K562 (cell line): ENCODE data around the gene PIK3R6. TPM values are rescaled to one million over a fixed set of nuclear protein-coding genes. Genes with fewer than 3 reads are reported as not detected.

Source experiments
- ATAC-seq: fragments of 200-7000 bp; cut with Tn5 transposase; 3 replicates; pipeline ENCODE4 v1.9.1; 2020; ENCODE audit warnings: moderate library complexity
- BruUV-seq: library from RNA; stranded (reverse); fragments of 400-500 nt; replicated peaks from 2 replicates; lab custom pipeline; 2021; lab: Mats Ljungman, UMichigan
- CTCF ChIA-PET: fragments of 300-600 bp; formaldehyde crosslinking; extraction: SDS; loops from one replicate; lab custom pipeline; 2021; ENCODE audit warnings: low intra/inter-chr PET ratio; lab: Yijun Ruan, JAX
- POLR2A ChIA-PET: fragments of 300-600, 350-650 bp; sonication (Branson Sonifier 250); formaldehyde crosslinking; extraction: SDS; loops from one replicate; lab custom pipeline; 2021; ENCODE audit warnings: antibody characterized with exemption, inconsistent platforms; lab: Yijun Ruan, JAX
- DNase-seq, 4 experiments: peaks; one replicate each; pipeline versions ENCODE4 v3.0.0 to v3.0.0-alpha.2; 2011 to 2018; ENCODE audit warnings: low spot score in 3 of 4, mixed read lengths in 3 of 4; ENCODE audit errors: extremely low read depth in 1 of 4
- FAIRE-seq: peaks from 2 replicates; lab custom pipeline; 2011; peaks lifted over from hg19 to GRCh38; lab: Jason Lieb, UNC
- H2AFZ ChIP-seq: 2 replicates; pipeline ENCODE4 v1.6.0; 2011; ENCODE audit warnings: low read depth, low read length, control low read depth, inconsistent platforms
- H3K27ac ChIP-seq: fragments of 200-600 bp; 3 replicates; pipeline ENCODE4 v1.8.0; 2011; ENCODE audit warnings: low read depth, mild to moderate bottlenecking, control low read depth, inconsistent platforms, low read length, moderate library complexity, mixed read lengths; ENCODE audit errors: extremely low read depth
- H3K27me3 ChIP-seq, 2 experiments: fragments of 300-600 bp in 1 of 2; 2 replicates in 1 of 2; 3 replicates in 1 of 2; pipeline versions ENCODE4 v1.6.0 to v1.8.0; 2011; ENCODE audit warnings: inconsistent platforms in 2 of 2, low read length in 2 of 2, mild to moderate bottlenecking in 1 of 2, mixed read lengths in 1 of 2, moderate library complexity in 1 of 2; ENCODE audit not compliant: control insufficient read depth in 2 of 2, insufficient read depth in 2 of 2
- H3K36me3 ChIP-seq: fragments of 300-600 bp; 3 replicates; pipeline ENCODE4 v1.8.0; 2011; ENCODE audit warnings: mild to moderate bottlenecking, low read length, inconsistent platforms; ENCODE audit not compliant: control insufficient read depth, insufficient read depth
- H3K4me1 ChIP-seq, 2 experiments: fragments of 200-600 bp in 1 of 2; replicated peaks in 1 of 2; 2 replicates in 1 of 2; 3 replicates in 1 of 2; pipeline versions ENCODE4 v1.5.1 to v1.8.0; 2011; ENCODE audit warnings: inconsistent platforms in 2 of 2, low read length in 2 of 2, mild to moderate bottlenecking in 1 of 2, mixed read lengths in 1 of 2, moderate library complexity in 1 of 2; ENCODE audit not compliant: control insufficient read depth in 2 of 2, insufficient read depth in 2 of 2
- H3K4me2 ChIP-seq: 2 replicates; pipeline ENCODE4 v1.6.1; 2011; ENCODE audit warnings: low read length, control low read depth, inconsistent platforms, mixed read lengths; ENCODE audit not compliant: insufficient read depth
- H3K4me3 ChIP-seq: fragments of 200-600 bp; sonication (generic), shearing (Covaris generic); 2 replicates; pipeline ENCODE4 v1.5.1; 2016; ENCODE audit warnings: control low read depth, inconsistent platforms
- H3K79me2 ChIP-seq: fragments of 200-600 bp; 3 replicates; pipeline ENCODE4 v1.8.0; 2011; ENCODE audit warnings: low read length, inconsistent platforms; ENCODE audit not compliant: control insufficient read depth, insufficient read depth
- H3K9ac ChIP-seq, 2 experiments: 2 replicates each; pipeline versions ENCODE4 v1.6.0 to v1.6.1; 2011; ENCODE audit warnings: low read depth in 2 of 2, low read length in 2 of 2, control low read depth in 1 of 2, inconsistent platforms in 1 of 2, mild to moderate bottlenecking in 1 of 2, mixed read lengths in 1 of 2; ENCODE audit not compliant: insufficient read depth in 1 of 2
- H3K9me1 ChIP-seq: one replicate; pipeline ENCODE4 v1.6.0; 2011; ENCODE audit warnings: inconsistent platforms, mild to moderate bottlenecking, low read length, moderate library complexity; ENCODE audit not compliant: control insufficient read depth, insufficient read depth
- H3K9me3 ChIP-seq: replicated peaks from 2 replicates; pipeline ENCODE4 v1.5.1; 2011; ENCODE audit warnings: low read depth, low read length, inconsistent platforms; ENCODE audit not compliant: control insufficient read depth, insufficient read depth
- H4K20me1 ChIP-seq: replicated peaks from 2 replicates; pipeline ENCODE4 v1.6.1; 2011; ENCODE audit warnings: low read length, inconsistent platforms, mixed read lengths; ENCODE audit not compliant: control insufficient read depth, insufficient read depth
- DMBX1 ChIP-seq: fragments of 250-450 bp; sonication (Bioruptor Pico); IDR thresholded peaks from 2 replicates; pipeline ENCODE4 v1.8.0; 2022; ENCODE audit warnings: inconsistent platforms, mild to moderate bottlenecking, moderate library complexity, borderline replicate concordance
- RBBP5 ChIP-seq: fragments of 200-600 bp; sonication (generic); IDR thresholded peaks from 2 replicates; pipeline ENCODE4 v1.6.1; 2012; ENCODE audit warnings: borderline replicate concordance, mild to moderate bottlenecking, low read length, control low read depth, inconsistent platforms; ENCODE audit not compliant: insufficient read depth, poor library complexity, severe bottlenecking
- RFX7 ChIP-seq: fragments of 250-450 bp; sonication (Bioruptor Pico); IDR thresholded peaks from 2 replicates; pipeline ENCODE4 v1.5.1; 2021; ENCODE audit warnings: mild to moderate bottlenecking
- SMC3 ChIP-seq: conservative IDR thresholded peaks from 2 replicates; pipeline ENCODE4 v1.6.1; 2011; ENCODE audit warnings: low read depth, low read length, improper control_type of control experiment; ENCODE audit not compliant: insufficient read depth
- U2AF1 ChIP-seq: fragments of 200-400 bp; formaldehyde crosslinking; optimal IDR thresholded peaks from 2 replicates; pipeline ENCODE3; 2017; ENCODE audit warnings: mild to moderate bottlenecking, low read depth, low read length, moderate library complexity
- ZBTB7A ChIP-seq: IDR thresholded peaks from 2 replicates; pipeline ENCODE4 v1.6.1; 2011; ENCODE audit warnings: low read depth, mild to moderate bottlenecking, low read length, moderate library complexity, borderline replicate concordance; ENCODE audit not compliant: control insufficient read depth
- ZNF124 ChIP-seq: sonication (generic); formaldehyde crosslinking; IDR thresholded peaks from 2 replicates; pipeline ENCODE4 v1.8.1; 2022; ENCODE audit warnings: missing genetic modification reagents
- ZNF707 ChIP-seq: fragments of 250-450 bp; sonication (Bioruptor Pico); conservative IDR thresholded peaks from 2 replicates; pipeline ENCODE4 v1.8.0; 2022; ENCODE audit warnings: inconsistent platforms, mild to moderate bottlenecking, moderate library complexity
- WGBS: fragments of 100-300 bp; shearing (Covaris generic); methylation state at CpG from one replicate; pipeline ENCODE4 v1.1.6; 2016; ENCODE audit warnings: low coverage, mixed read lengths; ENCODE audit not compliant: insufficient coverage; ENCODE audit errors: missing lambda C conversion rate; 5-methylcytosine and 5-hydroxymethylcytosine counted together
- in situ Hi-C: fragments of 300-500 bp; cut with MboI; formaldehyde crosslinking; loops from 4 replicates; pipeline ENCODE4 v1.15.0; 2018; ENCODE audit warnings: inconsistent platforms, mixed read lengths
- intact Hi-C: fragments of 100-400 bp; cut with micrococcal nuclease; formaldehyde crosslinking; loops from 2 replicates; pipeline ENCODE4 v1.14.2; 2022
- polyA plus RNA-seq, 8 experiments: library from polyadenylated mRNA; depleted of rRNA in 4 of 8; stranded (reverse) in 5 of 8; unstranded in 3 of 8; fragments of >200 nt; fragmentation: Nextera tagmentation in 2 of 8; fragmentation: Illumina TruSeq in 1 of 8; extraction: Ambion mirVana in 2 of 8; extraction: Trizol in 1 of 8; gene quantifications; 2 replicates each; pipeline versions ENCODE4 v1.2.1 to v1.2.3, GENCODE V29; 2011 to 2014; ENCODE audit warnings: inconsistent platforms in 1 of 8, missing spikeins in 1 of 8
- total RNA-seq, 7 experiments: library from RNA; depleted of rRNA in 6 of 7; stranded (reverse); fragments of >200 nt in 6 of 7; fragmentation: Illumina TruSeq in 2 of 7; extraction: Trizol in 2 of 7; gene quantifications; 2 replicates each; pipeline versions ENCODE4 v1.2.1 to v1.2.3, GENCODE V29; 2011 to 2021; ENCODE audit warnings: low replicate concordance in 1 of 7

Gene PIK3R6
- total and polyA plus RNA-seq, 9 of the 15 experiments (the other 6 are each of a cell fraction or from before 2014, with no cell fraction given): 0.04 TPM; not detected in 8

- TF ChIP-seq DMBX1 (CRISPR knock-in tag) (no peak), U2AF1 (no peak)
These were observed 37.2 kb upstream of the PIK3R6 start (continued) for GRCh38 chr17:8904686-8905085.

DNA sequence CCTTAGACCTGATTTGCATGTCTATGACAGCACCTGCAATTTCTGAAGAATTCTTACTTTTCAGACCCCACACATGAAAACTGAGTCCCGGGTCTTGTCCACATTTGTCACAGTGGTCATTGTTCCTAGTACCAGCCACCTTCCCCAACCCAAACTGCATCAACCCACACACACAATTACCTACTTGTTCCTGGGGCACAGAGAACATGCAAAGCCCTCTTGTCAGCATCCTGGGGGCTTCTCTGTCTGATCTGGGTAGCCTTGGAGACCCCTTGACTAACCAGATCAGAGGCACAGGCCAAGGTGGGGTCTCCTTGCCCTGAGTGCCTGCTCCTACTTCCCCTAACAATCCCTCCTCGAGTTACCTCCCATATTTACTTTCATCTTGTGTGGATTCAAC is 36.7 kb upstream of the PIK3R6 start:
- Histone ChIP-seq H3K79me2 (no peaks in the 10 kb centered on the region), H3K36me3 (no peaks in the 10 kb centered on the region), H2AFZ (no peak overlapping the region), H3K4me2 (no peak overlapping the region), H3K4me1 (no peaks in the 10 kb centered on the region; a peak in 1 of 5 replicates), H4K20me1 (no peaks in the 10 kb centered on the region), H3K27ac (no peak overlapping the region), H3K27me3 (peaks cover 0 to 6% of the 10 kb centered on the region in 2 experiments; a peak in 2 of 5 replicates), H3K9me3 (no peaks in the 10 kb centered on the region), H3K4me3 (no peak overlapping the region), H3K9ac (no peak overlapping the region), H3K9me1 (no peaks in the 10 kb centered on the region)
- FAIRE-seq (no peak), ATAC-seq (no peak), DNase-seq (no peak)
- TF ChIP-seq ZNF707 (CRISPR knock-in tag) (no peak), SMC3 (no peak), ZBTB7A (no peak), ZNF124 (CRISPR knock-in tag) (no peak), RBBP5 (no peak), RFX7 (CRISPR knock-in tag) (no peak)
- no TSS peak for BruUV-seq
- 0% methylated on average over 2 of the region's 2 CpGs for WGBS
- in situ Hi-C loops: no loop called here
- CTCF ChIA-PET: no interaction called here
- POLR2A ChIA-PET: no interaction called here
- intact Hi-C loops: no loop called here
